HG03575 (cell line): ENCODE results near the gene MTHFS.

Experiments used
- ATAC-seq: cut with Tn5 transposase; IDR thresholded peaks from one replicate; pipeline ENCODE4 v1.9.1; 2021; ENCODE audit not compliant: unreplicated experiment, insufficient number of reproducible peaks, low FRiP score; ENCODE audit errors: extremely low read depth

Gene MTHFS

GRCh38 chr15:79831604-79832003 lies 65.2 kb downstream of the MTHFS start:
- ATAC-seq: no peak

- ATAC-seq: no peak
Measured at GRCh38 chr15:79829950-79830349, 66.9 kb downstream of the MTHFS start.

- ATAC-seq: no peak
Measured at GRCh38 chr15:79828447-79828846, 68.4 kb downstream of the MTHFS start.

GRCh38 chr15:79826800-79827199 lies 70.0 kb downstream of the MTHFS start:
- ATAC-seq: no peak

- ATAC-seq: no peak
Measured at GRCh38 chr15:79824136-79824701, 72.6 kb downstream of the MTHFS start.

- no peak for ATAC-seq
Measured at GRCh38 chr15:79820820-79821219, 76.0 kb downstream of the MTHFS start.

GRCh38 chr15:79820176-79820575 lies 76.6 kb downstream of the MTHFS start:
- no peak for ATAC-seq

- no peak for ATAC-seq
Measured at GRCh38 chr15:79816571-79816970, 80.2 kb downstream of the MTHFS start.

- no peak for ATAC-seq
Measured at GRCh38 chr15:79815468-79815867, 81.3 kb downstream of the MTHFS start.

- no peak for ATAC-seq
Measured at GRCh38 chr15:79812541-79812940, 84.3 kb downstream of the MTHFS start.

GRCh38 chr15:79811406-79812405 lies 85.1 kb downstream of the MTHFS start:
- no peak for ATAC-seq

- no peak for ATAC-seq
Measured at GRCh38 chr15:79804838-79805237, 92.0 kb downstream of the MTHFS start.

GRCh38 chr15:79798311-79798710 lies 98.5 kb downstream of the MTHFS start:
- ATAC-seq: no peak
